Measurements from ENCODE around the gene ZNF507. TPM values are rescaled to one million over a fixed set of nuclear protein-coding genes. Genes with fewer than 3 reads are reported as not detected.
"Not testable (repeated sequence)": the region's sequence is repeated elsewhere in the genome, so short reads cannot be mapped to it uniquely, and the experiment has no call there.

Gene ZNF507
- total RNA-seq, 4 donors from 2014 or later = 10.5 to 37.4 (median 28.2) TPM

GRCh38 chr19:32415669-32416068 lies 70.3 kb downstream of the ZNF507 start:
- Histone ChIP-seq H3K27ac (no peak overlapping the region), H3K36me3 (no peaks in the 10 kb centered on the region), H3K4me3 (no peak overlapping the region), H3K27me3 (no peaks in the 10 kb centered on the region), H3K9me3 (no peaks in the 10 kb centered on the region), H3K4me1 (no peaks in the 10 kb centered on the region)
- TF ChIP-seq CTCF (IDR thresholded peaks at IDR 0.05) (no peak), POLR2A (IDR thresholded peaks at IDR 0.05) (no peak)
- intact Hi-C loops (cut with DNase I; ENCODE audit: low total_unique reads) = no loop called here
- no peak for DNase-seq

GRCh38 chr19:32416749-32417456 lies 71.5 kb downstream of the ZNF507 start:
- no peak for DNase-seq
- Histone ChIP-seq H3K4me3 (no peak overlapping the region), H3K27me3 (no peaks in the 10 kb centered on the region), H3K4me1 (no peaks in the 10 kb centered on the region), H3K27ac (no peak overlapping the region), H3K9me3 (no peaks in the 10 kb centered on the region), H3K36me3 (no peaks in the 10 kb centered on the region)
- no peak for TF ChIP-seq CTCF (IDR thresholded peaks at IDR 0.05)
- TF ChIP-seq POLR2A (IDR thresholded peaks at IDR 0.05) = no peak
- intact Hi-C loops (cut with DNase I; ENCODE audit: low total_unique reads) = no loop called here

- TF ChIP-seq CTCF (IDR thresholded peaks at IDR 0.05) = no peak
- no peak for TF ChIP-seq POLR2A (IDR thresholded peaks at IDR 0.05)
- H3K4me1 ChIP-seq = no peaks in the 10 kb centered on the region
- no peak overlapping the region for H3K27ac ChIP-seq
- H3K36me3 ChIP-seq = no peaks in the 10 kb centered on the region
- intact Hi-C loops (cut with DNase I; ENCODE audit: low total_unique reads) = no loop called here
- H3K4me3 ChIP-seq = no peak overlapping the region
- DNase-seq = no peak
- H3K9me3 ChIP-seq = no peaks in the 10 kb centered on the region
- H3K27me3 ChIP-seq = no peaks in the 10 kb centered on the region
These were observed 72.7 kb downstream of the ZNF507 start for GRCh38 chr19:32418155-32418554.

- H3K4me1 ChIP-seq = no peaks in the 10 kb centered on the region
- TF ChIP-seq POLR2A (IDR thresholded peaks at IDR 0.05) (no peak), CTCF (IDR thresholded peaks at IDR 0.05) (no peak)
- intact Hi-C loops (cut with DNase I; ENCODE audit: low total_unique reads) = no loop called here
- no peaks in the 10 kb centered on the region for H3K9me3 ChIP-seq
- DNase-seq = no peak
- no peaks in the 10 kb centered on the region for H3K27me3 ChIP-seq
- H3K4me3 ChIP-seq = no peak overlapping the region
- no peaks in the 10 kb centered on the region for H3K36me3 ChIP-seq
- no peak overlapping the region for H3K27ac ChIP-seq
These were observed 76.4 kb downstream of the ZNF507 start for GRCh38 chr19:32421589-32422361.

GRCh38 chr19:32422435-32422834 lies 77.0 kb downstream of the ZNF507 start:
- intact Hi-C loops (cut with DNase I; ENCODE audit: low total_unique reads) = no loop called here
- H3K9me3 ChIP-seq = no peaks in the 10 kb centered on the region
- no peak overlapping the region for H3K27ac ChIP-seq
- H3K27me3 ChIP-seq = no peaks in the 10 kb centered on the region
- H3K36me3 ChIP-seq = no peaks in the 10 kb centered on the region
- no peaks in the 10 kb centered on the region for H3K4me1 ChIP-seq
- H3K4me3 ChIP-seq = no peak overlapping the region
- no peak for TF ChIP-seq CTCF (IDR thresholded peaks at IDR 0.05)
- no peak for DNase-seq

GRCh38 chr19:32423944-32424343 lies 78.5 kb downstream of the ZNF507 start:
- H3K4me1 ChIP-seq; H3K9me3 ChIP-seq; H3K27me3 ChIP-seq; H3K27ac ChIP-seq; H3K4me3 ChIP-seq; H3K36me3 ChIP-seq; DNase-seq; intact Hi-C loops (cut with DNase I; ENCODE audit: low total_unique reads): not testable (repeated sequence)
